Measurements from ENCODE around the gene TMEM271.

The TMEM271 gene

DNA sequence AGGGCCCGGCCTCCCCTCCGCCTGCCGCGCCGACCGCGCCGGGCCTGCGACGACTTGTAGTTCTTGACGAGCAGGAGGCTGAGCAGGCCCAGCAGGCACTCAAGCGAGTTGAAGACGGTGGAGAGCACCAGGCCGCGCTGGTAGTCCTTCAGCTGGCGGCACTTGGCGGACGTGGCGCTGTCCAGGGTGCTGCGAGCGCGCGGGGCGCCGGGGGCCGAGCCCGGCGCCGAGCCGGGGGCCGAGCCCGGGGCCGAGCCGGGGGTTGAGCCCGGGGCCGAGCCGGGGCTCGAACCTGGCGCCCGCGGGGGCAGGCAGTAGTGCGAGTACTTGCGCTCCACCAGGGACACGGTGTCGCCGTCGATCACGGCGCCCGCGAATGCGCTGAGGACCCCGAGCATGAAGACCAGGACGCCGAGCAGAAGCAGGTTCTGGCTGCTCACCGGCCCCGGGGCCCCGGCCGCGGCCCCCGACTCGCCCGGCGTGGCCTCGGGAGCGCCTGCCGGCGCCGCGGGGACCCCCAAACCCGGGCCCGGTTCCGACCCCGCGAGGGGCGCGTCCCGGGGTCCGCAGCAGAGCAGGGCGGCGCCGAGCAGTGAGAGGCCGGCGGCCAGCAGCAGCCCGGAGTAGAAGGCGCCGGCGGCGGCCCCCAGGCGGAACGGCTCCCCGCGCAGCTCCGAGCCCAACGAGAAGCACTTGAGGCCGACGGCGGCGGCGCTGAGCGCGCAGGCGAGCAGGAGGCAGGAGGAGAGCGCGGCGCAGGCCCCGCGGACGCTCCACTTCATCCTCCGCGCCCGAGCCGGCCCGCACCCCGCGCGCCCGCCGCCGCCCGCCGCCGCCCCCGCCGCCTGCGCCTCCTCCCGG, 584 bp downstream of the TMEM271 start:
- Histone ChIP-seq H3K27ac (replicated peaks) (no peak overlapping the region), H3K27me3 (ENCODE audit: insufficient read depth, poor library complexity, severe bottlenecking) (peaks cover 32% of the 10 kb centered on the region), H3K4me3 (replicated peaks; ENCODE audit: insufficient read depth, low read length) (no peak overlapping the region)
- DNase-seq (ENCODE audit: low read depth in 1 of 2, low spot score in 1 of 2): no peak
- TF ChIP-seq SPI1 (IDR thresholded peaks at IDR 0.05; ENCODE audit: borderline replicate concordance, low read depth) (no peak), GABPA (IDR thresholded peaks at IDR 0.05; ENCODE audit: low read depth) (no peak)
- TF ChIP-seq, protein P1, sequence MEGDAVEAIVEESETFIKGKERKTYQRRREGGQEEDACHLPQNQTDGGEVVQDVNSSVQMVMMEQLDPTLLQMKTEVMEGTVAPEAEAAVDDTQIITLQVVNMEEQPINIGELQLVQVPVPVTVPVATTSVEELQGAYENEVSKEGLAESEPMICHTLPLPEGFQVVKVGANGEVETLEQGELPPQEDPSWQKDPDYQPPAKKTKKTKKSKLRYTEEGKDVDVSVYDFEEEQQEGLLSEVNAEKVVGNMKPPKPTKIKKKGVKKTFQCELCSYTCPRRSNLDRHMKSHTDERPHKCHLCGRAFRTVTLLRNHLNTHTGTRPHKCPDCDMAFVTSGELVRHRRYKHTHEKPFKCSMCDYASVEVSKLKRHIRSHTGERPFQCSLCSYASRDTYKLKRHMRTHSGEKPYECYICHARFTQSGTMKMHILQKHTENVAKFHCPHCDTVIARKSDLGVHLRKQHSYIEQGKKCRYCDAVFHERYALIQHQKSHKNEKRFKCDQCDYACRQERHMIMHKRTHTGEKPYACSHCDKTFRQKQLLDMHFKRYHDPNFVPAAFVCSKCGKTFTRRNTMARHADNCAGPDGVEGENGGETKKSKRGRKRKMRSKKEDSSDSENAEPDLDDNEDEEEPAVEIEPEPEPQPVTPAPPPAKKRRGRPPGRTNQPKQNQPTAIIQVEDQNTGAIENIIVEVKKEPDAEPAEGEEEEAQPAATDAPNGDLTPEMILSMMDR (IDR thresholded peaks at IDR 0.05; ENCODE audit: insufficient read depth, low read length): no peak
- TF ChIP-seq, protein P2, sequence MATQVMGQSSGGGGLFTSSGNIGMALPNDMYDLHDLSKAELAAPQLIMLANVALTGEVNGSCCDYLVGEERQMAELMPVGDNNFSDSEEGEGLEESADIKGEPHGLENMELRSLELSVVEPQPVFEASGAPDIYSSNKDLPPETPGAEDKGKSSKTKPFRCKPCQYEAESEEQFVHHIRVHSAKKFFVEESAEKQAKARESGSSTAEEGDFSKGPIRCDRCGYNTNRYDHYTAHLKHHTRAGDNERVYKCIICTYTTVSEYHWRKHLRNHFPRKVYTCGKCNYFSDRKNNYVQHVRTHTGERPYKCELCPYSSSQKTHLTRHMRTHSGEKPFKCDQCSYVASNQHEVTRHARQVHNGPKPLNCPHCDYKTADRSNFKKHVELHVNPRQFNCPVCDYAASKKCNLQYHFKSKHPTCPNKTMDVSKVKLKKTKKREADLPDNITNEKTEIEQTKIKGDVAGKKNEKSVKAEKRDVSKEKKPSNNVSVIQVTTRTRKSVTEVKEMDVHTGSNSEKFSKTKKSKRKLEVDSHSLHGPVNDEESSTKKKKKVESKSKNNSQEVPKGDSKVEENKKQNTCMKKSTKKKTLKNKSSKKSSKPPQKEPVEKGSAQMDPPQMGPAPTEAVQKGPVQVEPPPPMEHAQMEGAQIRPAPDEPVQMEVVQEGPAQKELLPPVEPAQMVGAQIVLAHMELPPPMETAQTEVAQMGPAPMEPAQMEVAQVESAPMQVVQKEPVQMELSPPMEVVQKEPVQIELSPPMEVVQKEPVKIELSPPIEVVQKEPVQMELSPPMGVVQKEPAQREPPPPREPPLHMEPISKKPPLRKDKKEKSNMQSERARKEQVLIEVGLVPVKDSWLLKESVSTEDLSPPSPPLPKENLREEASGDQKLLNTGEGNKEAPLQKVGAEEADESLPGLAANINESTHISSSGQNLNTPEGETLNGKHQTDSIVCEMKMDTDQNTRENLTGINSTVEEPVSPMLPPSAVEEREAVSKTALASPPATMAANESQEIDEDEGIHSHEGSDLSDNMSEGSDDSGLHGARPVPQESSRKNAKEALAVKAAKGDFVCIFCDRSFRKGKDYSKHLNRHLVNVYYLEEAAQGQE (IDR thresholded peaks at IDR 0.05; ENCODE audit: insufficient replicate concordance, low read depth): peak; percentile 85

DNA sequence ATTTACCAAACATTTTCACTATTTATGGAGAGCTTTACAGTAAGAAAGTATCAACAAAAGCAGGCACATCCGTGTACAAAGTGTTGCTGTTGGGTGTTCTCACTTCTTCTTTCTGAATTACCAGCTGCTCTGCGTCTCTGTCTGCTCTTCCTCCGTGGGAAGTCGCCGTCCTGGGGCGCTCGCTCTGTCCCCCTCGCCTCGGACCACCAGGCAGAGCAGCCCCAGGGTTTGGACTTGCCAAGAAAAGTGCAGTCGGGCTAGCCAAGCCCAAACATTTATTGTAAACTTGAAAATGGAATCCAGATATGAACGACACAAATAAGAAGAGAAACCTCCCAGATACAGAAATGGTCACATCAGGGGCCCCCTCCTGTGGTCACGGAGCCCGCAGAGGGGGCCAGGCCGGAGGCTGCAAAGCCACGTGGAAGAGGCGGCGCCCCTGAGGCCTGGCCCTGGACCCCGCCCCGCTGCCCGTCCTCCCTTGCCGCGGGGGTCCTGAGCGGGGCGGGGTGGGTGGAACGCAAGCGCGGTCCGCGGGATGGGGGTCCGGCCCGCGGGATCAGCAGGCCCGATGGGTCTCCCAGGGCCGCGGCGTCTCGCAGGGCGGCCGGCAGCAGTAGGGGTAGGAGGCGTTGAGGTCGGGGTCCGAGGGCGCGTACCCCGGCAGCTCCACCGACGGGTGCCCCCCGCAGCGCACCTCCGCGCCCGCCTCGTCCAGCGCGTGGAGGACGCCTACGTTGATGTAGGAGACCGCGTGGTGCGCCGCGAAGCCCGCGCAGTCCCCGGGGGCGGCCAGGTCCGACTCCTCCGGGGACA, 1.5 kb downstream of the TMEM271 start:
- peaks cover 32% of the 10 kb centered on the region for H3K27me3 ChIP-seq (ENCODE audit: insufficient read depth, poor library complexity, severe bottlenecking)
- no peak overlapping the region for H3K4me3 ChIP-seq (replicated peaks; ENCODE audit: insufficient read depth, low read length)
- TF ChIP-seq GABPA (IDR thresholded peaks at IDR 0.05; ENCODE audit: low read depth): no peak
- no peak for TF ChIP-seq SPI1 (IDR thresholded peaks at IDR 0.05; ENCODE audit: borderline replicate concordance, low read depth)
- TF ChIP-seq, protein P1 (IDR thresholded peaks at IDR 0.05; ENCODE audit: insufficient read depth, low read length): no peak
- no peak for TF ChIP-seq POLR2AphosphoS5 (IDR thresholded peaks at IDR 0.05; ENCODE audit: low read depth)
- TF ChIP-seq, protein P2 (IDR thresholded peaks at IDR 0.05; ENCODE audit: insufficient replicate concordance, low read depth): no peak
- DNase-seq (ENCODE audit: low read depth in 1 of 2, low spot score in 1 of 2): no peak
- H3K27ac ChIP-seq (replicated peaks): no peak overlapping the region

DNA sequence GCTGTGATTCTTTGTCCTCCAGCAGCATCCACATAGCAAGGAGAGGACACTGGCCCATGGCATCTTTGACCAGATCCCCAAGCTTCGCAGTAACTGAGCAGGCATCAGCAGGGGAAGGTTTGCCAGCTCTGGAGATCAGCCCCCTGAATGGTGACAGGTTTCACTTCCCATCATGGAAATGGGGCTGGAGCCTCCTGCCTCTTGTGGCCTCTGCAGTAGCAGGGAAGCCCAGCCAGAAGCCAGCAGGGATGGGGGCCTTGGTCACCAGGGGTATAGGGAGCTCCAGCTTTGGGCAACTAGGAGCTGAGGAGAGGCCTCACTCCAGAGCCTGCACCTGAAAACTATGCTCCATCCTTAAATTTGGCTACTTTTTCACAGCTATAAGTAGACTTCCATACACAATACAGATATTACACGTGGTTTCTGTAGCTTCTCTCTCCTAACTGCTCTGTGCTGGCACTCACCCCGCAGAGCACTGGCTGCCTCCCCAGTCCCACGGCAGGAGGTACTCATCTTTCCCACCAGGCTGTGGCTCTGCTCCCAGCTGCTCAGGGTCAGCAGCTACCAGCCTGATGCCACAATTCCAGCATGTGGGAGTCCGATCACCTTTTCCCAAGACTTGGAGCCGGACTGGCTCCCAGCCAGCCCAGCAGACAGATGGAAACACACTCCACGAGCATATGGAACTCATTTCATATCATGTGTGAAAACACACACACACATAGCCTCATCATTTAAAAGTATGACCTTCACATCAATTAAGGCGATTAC, 2.8 kb downstream of the TMEM271 start:
- no peak for TF ChIP-seq POLR2AphosphoS5 (IDR thresholded peaks at IDR 0.05; ENCODE audit: low read depth)
- TF ChIP-seq GABPA (IDR thresholded peaks at IDR 0.05; ENCODE audit: low read depth): no peak
- no peak for TF ChIP-seq SPI1 (IDR thresholded peaks at IDR 0.05; ENCODE audit: borderline replicate concordance, low read depth)
- TF ChIP-seq, protein P1 (IDR thresholded peaks at IDR 0.05; ENCODE audit: insufficient read depth, low read length): no peak
- TF ChIP-seq, protein P2 (IDR thresholded peaks at IDR 0.05; ENCODE audit: insufficient replicate concordance, low read depth): no peak
- Histone ChIP-seq H3K27ac (replicated peaks) (no peak overlapping the region), H3K27me3 (ENCODE audit: insufficient read depth, poor library complexity, severe bottlenecking) (peaks cover 22% of the 10 kb centered on the region), H3K4me3 (replicated peaks; ENCODE audit: insufficient read depth, low read length) (no peak overlapping the region)
- no peak for DNase-seq (ENCODE audit: low read depth in 1 of 2, low spot score in 1 of 2)

All from HL-60 (cell line).